Lung (tissue), 12 donors: ENCODE measurements around the gene BCORL1. TPM values are rescaled to one million over a fixed set of nuclear protein-coding genes. Genes with fewer than 3 reads are reported as not detected.

ENCODE experiments used
- ATAC-seq: fragments of 200-7000 bp; cut with Tn5 transposase; one replicate; pipeline ENCODE4 v1.9.1; 2020; ENCODE audit warnings: moderate number of reproducible peaks; ENCODE audit not compliant: insufficient read depth, low FRiP score
- DNase-seq, 3 donors: peaks; one replicate each; pipeline ENCODE4 v3.0.0-alpha.2; 2013 to 2017
- H3K27ac ChIP-seq, 2 donors: one replicate each; pipeline ENCODE4 v1.5.1; 2013; ENCODE audit warnings: mild to moderate bottlenecking in 2 of 2, moderate library complexity in 2 of 2, control low read depth in 1 of 2, inconsistent platforms in 1 of 2, low read depth in 1 of 2, low read length in 1 of 2
- H3K27me3 ChIP-seq, 3 donors: one replicate each; pipeline ENCODE4 v1.5.1; 2013; ENCODE audit warnings: low read length in 2 of 3; ENCODE audit not compliant: control insufficient read depth in 3 of 3, insufficient read depth in 3 of 3
- H3K36me3 ChIP-seq, 4 donors: one replicate each; pipeline ENCODE4 v1.5.1; 2013; ENCODE audit warnings: low read length in 4 of 4, mild to moderate bottlenecking in 1 of 4, moderate library complexity in 1 of 4; ENCODE audit not compliant: control insufficient read depth in 4 of 4, insufficient read depth in 4 of 4
- H3K4me1 ChIP-seq, 5 donors: one replicate each; pipeline ENCODE4 v1.5.1; 2013; ENCODE audit warnings: low read length in 5 of 5, mild to moderate bottlenecking in 2 of 5, moderate library complexity in 1 of 5; ENCODE audit not compliant: control insufficient read depth in 5 of 5, insufficient read depth in 5 of 5
- H3K4me3 ChIP-seq: one replicate; pipeline ENCODE4 v1.5.1; 2013; ENCODE audit warnings: mild to moderate bottlenecking, control low read depth, moderate library complexity
- H3K9ac ChIP-seq, 2 donors: one replicate each; pipeline ENCODE4 v1.5.1; 2013; ENCODE audit warnings: low read length in 2 of 2, control low read depth in 1 of 2; ENCODE audit not compliant: insufficient read depth in 1 of 2
- H3K9me3 ChIP-seq, 4 donors: one replicate each; pipeline ENCODE4 v1.5.1; 2013; ENCODE audit warnings: low read length in 3 of 4, mild to moderate bottlenecking in 1 of 4, moderate library complexity in 1 of 4; ENCODE audit not compliant: control insufficient read depth in 4 of 4, insufficient read depth in 3 of 4
- CTCF ChIP-seq: IDR thresholded peaks from 2 replicates; pipeline ENCODE4 v1.5.1; 2012; ENCODE audit warnings: mild to moderate bottlenecking; ENCODE audit errors: control extremely low read depth, extremely low read depth
- WGBS, 2 donors: extraction: QIAGEN DNeasy Blood & Tissue Kit; methylation state at CpG; one replicate each; pipeline ENCODE4 v1.1.7; 2013; 5-methylcytosine and 5-hydroxymethylcytosine counted together
- polyA plus RNA-seq, 2 donors: library from polyadenylated mRNA; stranded (reverse); fragments of 200-250 nt; gene quantifications; one replicate each; pipeline ENCODE4 v1.2.1, GENCODE V29; 2013
- total RNA-seq, 2 donors: library from RNA; depleted of rRNA in 1 of 2; stranded (reverse); fragments of >200 nt in 1 of 2; gene quantifications; one replicate each; pipeline ENCODE4 v1.2.1, GENCODE V29; 2014 to 2021
- donor health status: control.
- donor health status: control.
- donor health status: Bipolar disorder and iron deficiency.
- donor health status: healthy.
- donor health status: DM: yes; HTN: yes; CAD: no.

BCORL1 gene
- total and polyA plus RNA-seq, 4 donors, result 2.3 to 11.8 (median 7.0) TPM

GRCh38 chrX:130083107-130083490 lies 100.7 kb downstream of the BCORL1 start:
- Histone ChIP-seq H3K27me3 (peaks cover 0 to 5% (median 4%) of the 10 kb centered on the region in 3 donors), H3K36me3 (no peaks in the 10 kb centered on the region), H3K27ac (no peak overlapping the region), H3K4me1 (peaks cover 0 to 22% (median 0%) of the 10 kb centered on the region in 5 donors), H3K4me3 (no peak overlapping the region), H3K9ac (no peak overlapping the region), H3K9me3 (peaks cover 0 to 2% (median 0%) of the 10 kb centered on the region in 4 donors)
- ATAC-seq (no peak), DNase-seq (no peak)
- TF ChIP-seq CTCF, result no peak
- 0 to 42% methylated on average over 3 to 7 of the region's 7 CpGs for WGBS, 2 donors

- DNase-seq (no peak), ATAC-seq (no peak)
- Histone ChIP-seq H3K27me3 (peaks cover 0 to 5% (median 4%) of the 10 kb centered on the region in 3 donors), H3K27ac (peak overlapping the region in 1 of 2 donors; percentile 52), H3K9me3 (peaks cover 0 to 2% (median 0%) of the 10 kb centered on the region in 4 donors), H3K9ac (no peak overlapping the region), H3K4me1 (peaks cover 0 to 22% (median 0%) of the 10 kb centered on the region in 5 donors), H3K4me3 (no peak overlapping the region), H3K36me3 (no peaks in the 10 kb centered on the region)
- WGBS, 2 donors, result 56 to 71% methylated on average over 14 to 15 of the region's 15 CpGs
- TF ChIP-seq CTCF, result no peak
Observed at GRCh38 chrX:130083656-130084382, 101.4 kb downstream of the BCORL1 start.

GRCh38 chrX:130084631-130085237 lies 102.3 kb downstream of the BCORL1 start:
- no peak for DNase-seq
- WGBS, 2 donors, result 36 to 54% methylated on average over 8 to 9 of the region's 9 CpGs
- H3K4me1 ChIP-seq, result peaks cover 0 to 22% (median 0%) of the 10 kb centered on the region in 5 donors

More at GRCh38 chrX:130084631-130085237, 102.3 kb downstream of the BCORL1 start:
- no peaks in the 10 kb centered on the region for H3K36me3 ChIP-seq
- no peak overlapping the region for H3K4me3 ChIP-seq
- no peak overlapping the region for H3K9ac ChIP-seq
- peaks cover 0 to 2% (median 0%) of the 10 kb centered on the region in 4 donors for H3K9me3 ChIP-seq
- TF ChIP-seq CTCF, result no peak
- H3K27me3 ChIP-seq, result peaks cover 0 to 5% (median 4%) of the 10 kb centered on the region in 3 donors
- no peak for ATAC-seq
- H3K27ac ChIP-seq, result peak overlapping the region in 1 of 2 donors; percentile 71
